ENCODE results near the gene ETDC.
"Not testable (repeated sequence)": the region's sequence is repeated elsewhere in the genome, so short reads cannot be mapped to it uniquely, and the experiment has no call there.

The ETDC gene

GRCh38 chrX:135309430-135309923, at the start of gene ETDC:
Gene ETDC (plus strand): TSS chrX:135309480. CDS start chrX:135309480, 0 bp downstream.
- no peak for DNase-seq (ENCODE audit: low read depth in 4 of 4, low spot score in 1 of 4)

DNA sequence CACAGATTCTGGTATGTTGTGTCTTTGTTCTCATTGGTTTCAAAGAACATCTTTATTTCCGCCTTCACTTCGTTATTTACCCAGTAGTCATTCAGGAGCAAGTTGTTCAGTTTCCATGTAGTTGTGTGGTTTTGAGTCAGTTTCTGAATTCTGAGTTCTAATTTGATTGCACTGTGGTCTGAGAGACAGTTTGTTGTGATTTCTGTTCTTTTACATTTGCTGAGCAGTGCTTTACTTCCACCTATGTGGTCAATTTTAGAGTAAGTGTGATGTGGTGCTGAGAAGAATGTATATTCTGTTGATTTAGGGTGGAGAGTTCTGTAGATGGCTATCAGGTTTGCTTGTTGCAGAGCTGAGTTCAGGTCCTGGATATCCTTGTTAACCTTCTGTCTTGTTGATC, 48.3 kb upstream of the ETDC start:
- DNase-seq (ENCODE audit: low read depth in 4 of 4, low spot score in 1 of 4), result not testable (repeated sequence)

GRCh38 chrX:135263376-135263775, 45.9 kb upstream of the ETDC start:
- DNase-seq (ENCODE audit: low read depth in 4 of 4, low spot score in 1 of 4), result not testable (repeated sequence)

- no peak for DNase-seq (ENCODE audit: low read depth in 4 of 4, low spot score in 1 of 4)
Observed at GRCh38 chrX:135264206-135264605, 45.1 kb upstream of the ETDC start.

DNA sequence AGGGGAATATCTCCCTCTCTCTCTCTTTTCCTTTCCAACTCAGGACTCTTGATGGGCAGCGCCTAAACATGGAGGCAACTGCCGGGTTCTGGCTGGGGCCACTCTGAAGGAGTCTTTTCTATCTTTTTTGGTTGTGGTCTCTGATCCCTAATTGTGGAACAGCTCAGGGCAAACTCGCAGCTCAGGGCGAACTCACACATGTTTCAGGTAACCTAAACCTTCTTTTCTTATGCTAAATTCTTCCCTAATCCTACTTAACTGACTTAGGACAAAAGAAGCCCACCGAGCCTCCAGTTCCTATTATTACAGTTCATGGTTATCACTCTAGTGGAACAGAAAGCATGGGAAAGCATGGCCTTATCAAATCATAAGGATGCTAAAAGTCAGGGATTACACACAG, 36.1 kb upstream of the ETDC start:
- no peak for DNase-seq (ENCODE audit: low read depth in 4 of 4, low spot score in 1 of 4)

DNA sequence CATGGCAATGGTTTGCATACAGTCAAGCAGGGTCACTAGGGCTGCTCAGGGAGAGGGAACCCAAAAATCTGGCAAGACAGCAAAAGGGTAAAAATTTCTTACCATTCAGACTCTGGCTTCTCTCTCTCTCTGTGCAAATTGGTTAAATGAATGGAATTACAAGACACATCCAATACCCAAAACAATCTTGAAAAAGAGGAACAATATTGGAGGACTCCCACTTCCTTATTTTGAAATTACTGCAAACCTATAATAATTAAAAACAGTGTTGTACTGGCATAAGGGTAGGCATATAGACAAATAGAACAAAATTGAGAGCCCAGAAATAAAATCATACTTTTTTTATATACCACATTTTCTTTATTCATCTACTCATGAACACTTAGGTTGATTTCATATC, 33.3 kb upstream of the ETDC start:
- no peak for DNase-seq (ENCODE audit: low read depth in 4 of 4, low spot score in 1 of 4)

DNA sequence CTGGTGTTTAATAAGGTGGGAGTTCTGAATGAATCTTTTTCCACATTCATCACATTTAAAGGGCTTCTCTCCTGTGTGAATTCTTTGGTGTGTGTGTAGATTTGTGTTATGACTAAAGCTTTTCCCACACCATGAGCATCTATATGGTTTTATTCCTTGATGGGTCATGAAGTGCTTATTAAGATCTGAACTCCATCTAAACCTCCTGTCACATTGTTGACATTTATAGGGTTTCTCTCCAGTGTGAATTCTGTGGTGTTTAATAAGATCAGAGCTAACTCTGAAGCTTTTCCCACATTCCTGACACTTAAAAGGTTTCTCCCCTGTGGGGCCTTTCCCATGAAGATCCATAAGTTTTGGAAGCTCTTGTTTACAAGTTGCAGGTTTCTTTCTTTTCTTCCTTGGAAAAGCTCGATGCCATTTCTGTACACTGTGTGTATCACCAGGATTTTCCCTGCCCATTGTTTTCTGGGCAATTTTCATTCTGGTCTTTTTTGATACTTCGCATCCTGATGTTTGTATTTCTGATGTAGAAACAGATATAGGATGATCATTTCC, 21.9 kb upstream of the ETDC start:
- DNase-seq (ENCODE audit: low read depth in 4 of 4, low spot score in 1 of 4), result no peak

DNA sequence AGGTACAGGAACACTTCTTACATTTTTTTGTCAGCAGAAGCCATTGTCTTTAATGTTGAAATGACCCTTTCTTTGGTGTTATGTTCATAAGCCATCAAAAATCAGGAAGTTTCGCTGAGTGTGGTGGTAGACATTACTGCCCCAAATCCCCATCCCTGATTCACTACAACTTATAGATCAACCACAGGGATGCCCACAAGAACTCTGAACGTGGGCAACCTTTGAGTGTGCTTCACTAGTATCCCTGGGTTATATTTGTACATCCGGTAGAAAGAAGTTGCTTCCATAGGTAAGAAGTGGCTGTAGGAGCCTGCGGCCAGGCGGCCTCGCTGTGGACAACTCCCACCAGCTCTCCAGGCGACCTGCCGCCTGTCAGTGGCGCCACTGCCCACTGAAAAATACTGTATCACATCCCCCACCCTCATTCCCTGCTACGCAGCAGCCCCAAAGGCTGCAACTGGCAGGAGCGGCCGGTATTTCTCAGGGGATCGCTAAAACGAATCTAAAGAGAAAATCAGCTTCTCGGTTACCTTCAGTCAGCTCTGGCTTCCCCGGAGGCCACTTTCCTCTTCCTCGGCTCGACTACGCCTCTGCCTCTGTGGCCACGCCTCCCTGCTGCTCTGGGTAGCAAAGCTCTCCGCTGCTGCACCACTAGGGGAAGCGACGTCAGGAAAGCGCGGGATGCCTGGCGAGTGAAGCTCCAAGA, 13.9 kb upstream of the ETDC start:
- peak; percentile 17 to 48 (median 30) for DNase-seq (ENCODE audit: low read depth in 4 of 4, low spot score in 1 of 4)

DNA sequence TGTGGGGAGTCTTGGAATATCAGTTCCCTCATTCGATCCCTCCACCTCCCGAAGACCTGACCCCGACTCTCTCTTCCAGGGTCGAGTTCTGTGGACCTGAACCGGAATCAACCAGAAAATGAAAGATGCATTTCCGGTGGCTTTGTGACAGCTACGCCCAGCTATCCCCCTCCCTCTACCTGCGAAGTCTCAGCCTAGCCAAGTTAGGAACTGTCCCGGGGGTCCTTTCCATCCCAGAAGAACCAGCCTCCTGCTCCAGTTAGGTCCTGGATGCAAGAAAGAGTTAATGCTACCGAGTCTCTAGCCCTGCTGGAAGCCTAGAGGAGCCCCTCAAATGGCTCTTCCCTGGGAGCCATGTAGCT, 13.4 kb upstream of the ETDC start:
- DNase-seq (ENCODE audit: low read depth in 4 of 4, low spot score in 1 of 4), result no peak

- DNase-seq (ENCODE audit: low read depth in 4 of 4, low spot score in 1 of 4), result no peak
Observed at GRCh38 chrX:135302269-135302873, 6.9 kb upstream of the ETDC start.

DNA sequence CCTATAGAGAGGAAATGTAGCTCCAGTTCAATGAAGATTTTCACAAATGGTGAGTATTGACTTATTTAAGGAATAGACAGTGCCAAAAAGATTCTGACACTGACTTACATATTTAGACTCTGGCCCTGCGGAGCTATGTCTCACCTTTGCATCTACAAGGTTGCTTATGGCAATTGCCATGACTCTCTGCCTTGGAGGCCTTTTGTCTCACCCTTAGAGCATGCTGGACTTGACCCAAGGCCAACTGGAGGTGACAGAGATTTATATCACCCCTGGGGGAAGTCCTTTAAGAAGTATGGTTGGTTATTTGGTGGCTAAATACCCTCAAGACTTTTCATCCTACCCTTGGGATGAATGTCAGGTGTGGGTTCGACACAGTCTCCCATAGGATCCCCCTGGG, 4.5 kb upstream of the ETDC start:
- DNase-seq (ENCODE audit: low read depth in 4 of 4, low spot score in 1 of 4), result no peak

DNA sequence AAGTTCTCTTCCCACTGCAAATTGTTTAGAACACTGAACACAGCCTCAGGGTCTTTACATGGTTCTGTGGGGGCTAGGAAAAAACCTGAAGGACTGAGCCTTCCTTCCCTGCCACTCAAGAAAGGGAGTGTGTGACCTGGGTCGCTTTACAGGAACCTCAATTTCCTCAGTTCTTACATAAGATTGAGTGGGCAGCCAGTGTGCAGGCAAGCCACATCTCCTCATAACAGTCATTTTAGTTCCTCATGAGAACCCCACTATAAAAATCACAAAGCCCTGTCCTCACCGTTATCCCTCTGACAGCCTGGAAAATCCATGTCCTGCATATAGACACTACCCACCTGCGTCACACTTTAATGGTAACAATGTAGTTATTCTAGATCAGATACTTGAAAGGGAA, 2.1 kb upstream of the ETDC start:
- no peak for DNase-seq (ENCODE audit: low read depth in 4 of 4, low spot score in 1 of 4)

GRCh38 chrX:135308345-135308855, 880 bp upstream of the ETDC start:
- no peak for DNase-seq (ENCODE audit: low read depth in 4 of 4, low spot score in 1 of 4)

- DNase-seq (ENCODE audit: low read depth in 4 of 4, low spot score in 1 of 4), result no peak
Observed at GRCh38 chrX:135315864-135316263, 6.6 kb downstream of the ETDC start.

DNA sequence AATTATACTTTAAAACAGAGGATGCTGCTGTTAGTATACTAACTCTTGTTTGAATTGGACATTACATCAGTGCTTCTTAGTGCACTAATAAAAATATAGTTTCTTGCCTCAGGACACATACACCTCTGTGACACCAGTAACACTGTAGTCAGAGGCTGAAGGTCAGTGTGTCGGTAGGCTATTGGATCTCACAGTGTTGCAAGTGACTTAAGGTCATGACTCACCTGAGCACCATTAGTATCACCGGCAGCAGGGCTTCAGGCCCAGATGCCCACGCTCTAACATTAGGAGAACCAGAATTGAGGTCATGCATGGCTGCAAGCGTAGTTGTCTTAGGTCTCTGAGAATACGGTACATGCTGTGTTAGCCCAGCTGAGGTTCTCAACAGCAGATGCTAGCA, 15.2 kb downstream of the ETDC start:
- DNase-seq (ENCODE audit: low read depth in 4 of 4, low spot score in 1 of 4), result no peak

DNA sequence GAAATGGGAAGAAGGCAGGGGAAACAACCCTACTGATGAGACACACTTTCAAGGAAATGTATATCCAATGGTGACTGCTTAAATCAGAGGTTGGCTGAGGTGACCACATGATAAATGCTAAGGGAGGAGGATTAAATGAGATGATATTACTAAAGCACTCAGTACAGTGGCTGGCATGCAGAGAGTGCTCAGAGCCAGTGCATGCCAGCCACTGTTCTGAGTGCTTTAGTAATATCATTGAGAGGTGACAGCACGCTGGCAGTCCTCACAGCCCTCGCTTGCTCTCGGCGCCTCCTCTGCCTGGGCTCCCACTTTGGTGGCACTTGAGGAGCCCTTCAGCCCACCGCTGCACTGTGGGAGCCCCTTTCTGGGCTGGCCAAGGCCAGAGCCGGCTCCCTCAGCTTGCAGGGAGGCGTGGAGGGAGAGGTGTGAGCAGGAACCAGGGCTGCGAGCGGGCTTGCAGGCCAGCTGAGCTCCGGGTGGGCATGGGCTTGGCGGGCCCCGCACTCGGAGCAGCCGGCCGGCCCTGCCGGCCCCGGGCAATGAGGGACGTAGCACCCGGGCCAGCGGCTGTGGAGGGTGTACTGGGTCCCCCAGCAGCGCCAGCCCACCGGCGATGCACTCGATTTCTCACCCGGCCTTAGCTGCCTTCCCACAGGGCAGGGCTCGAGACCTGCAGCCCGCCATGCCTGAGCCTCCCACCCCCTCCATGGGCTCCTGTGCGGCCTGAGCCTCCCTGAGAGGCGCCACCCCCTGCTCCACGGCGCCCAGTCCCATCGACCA, 15.9 kb downstream of the ETDC start:
- DNase-seq (ENCODE audit: low read depth in 4 of 4, low spot score in 1 of 4), result not testable (repeated sequence)

DNA sequence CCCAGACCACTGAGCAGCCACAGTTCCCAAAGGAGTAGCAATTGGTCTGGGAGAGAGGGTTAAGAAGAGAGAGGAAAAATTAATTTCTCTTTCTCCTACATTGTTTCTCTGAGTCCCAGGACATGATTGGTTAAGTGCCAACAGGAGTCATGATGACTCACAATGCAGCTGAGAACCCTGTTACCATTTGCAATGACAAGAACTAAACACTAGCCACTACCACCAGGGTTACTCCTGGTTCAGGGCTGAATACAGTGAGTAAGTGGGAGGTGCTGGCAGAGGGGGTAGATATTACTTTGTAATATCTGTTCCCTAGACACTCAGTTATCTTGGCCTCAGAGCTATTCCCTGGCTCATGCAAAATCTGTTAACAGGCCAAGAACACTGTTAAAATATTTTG, 18.0 kb downstream of the ETDC start:
- DNase-seq (ENCODE audit: low read depth in 4 of 4, low spot score in 1 of 4), result no peak

DNA sequence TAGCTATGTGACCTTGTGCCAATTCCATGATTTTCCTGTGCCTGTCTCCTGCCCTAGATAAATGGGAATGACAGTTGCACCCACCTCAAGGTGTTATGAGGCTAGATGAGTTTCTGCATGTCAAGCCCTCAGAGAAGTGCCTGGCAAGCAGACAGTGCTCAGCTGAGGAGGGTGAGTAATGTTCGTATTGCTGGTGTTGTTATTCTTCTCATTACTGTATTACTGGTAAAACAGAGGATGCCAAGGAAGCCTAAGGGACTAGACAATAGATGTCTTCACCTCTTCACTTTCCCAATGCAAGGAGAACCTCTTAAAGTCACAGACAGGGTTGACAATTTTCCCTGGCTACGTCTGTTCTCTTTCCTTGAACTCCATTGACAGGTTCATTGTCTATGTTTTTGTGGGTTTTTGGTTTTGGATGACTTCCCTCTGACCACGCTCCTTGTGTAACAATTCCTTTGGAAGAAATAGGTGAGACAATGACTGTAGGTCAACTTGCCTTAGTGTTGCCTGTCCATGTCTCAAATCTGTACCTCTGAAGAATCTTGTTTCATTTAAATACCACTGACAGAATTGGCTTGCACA, 19.2 kb downstream of the ETDC start:
- DNase-seq (ENCODE audit: low read depth in 4 of 4, low spot score in 1 of 4), result no peak

- no peak for DNase-seq (ENCODE audit: low read depth in 4 of 4, low spot score in 1 of 4)
Observed at GRCh38 chrX:135330706-135331105, 21.4 kb downstream of the ETDC start.

DNA sequence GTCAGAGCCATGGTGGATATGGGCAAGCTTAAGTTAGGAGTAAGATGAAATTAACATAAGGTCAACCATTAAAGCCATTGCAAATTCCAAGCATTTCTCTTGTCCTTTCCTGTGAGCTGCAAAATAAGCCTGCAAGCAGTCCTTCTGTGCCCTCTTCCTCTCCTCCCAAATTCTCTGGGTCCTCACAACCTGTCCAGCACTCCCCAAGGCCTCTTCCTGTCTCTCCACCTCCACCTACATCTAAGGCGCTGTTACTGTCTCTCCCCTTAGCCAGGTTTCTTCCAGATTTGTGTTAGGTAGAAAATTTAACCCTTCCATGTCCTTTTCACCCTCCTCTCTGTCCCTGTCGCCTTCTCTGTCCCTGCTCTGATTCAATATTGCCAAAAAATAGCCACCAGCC, 22.2 kb downstream of the ETDC start:
- DNase-seq (ENCODE audit: low read depth in 4 of 4, low spot score in 1 of 4), result no peak

DNA sequence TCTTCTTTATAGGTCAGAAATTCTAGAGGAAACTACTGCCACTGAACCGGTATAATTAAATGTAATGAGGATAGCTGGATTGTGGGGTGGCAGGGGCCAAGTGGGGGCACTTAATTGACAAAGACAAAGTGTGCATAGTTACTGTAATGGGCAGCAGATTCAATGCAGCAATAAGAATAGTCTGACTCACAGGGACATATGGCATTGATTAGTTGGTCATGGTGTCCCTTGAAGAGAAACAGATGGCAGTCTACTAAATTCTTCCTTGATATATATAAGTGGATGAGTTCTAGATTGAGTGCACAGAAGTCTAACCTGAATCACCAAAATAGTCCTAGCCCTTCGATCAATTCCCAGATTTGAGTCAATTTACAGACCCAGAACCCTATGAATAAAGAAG, 31.6 kb downstream of the ETDC start:
- no peak for DNase-seq (ENCODE audit: low read depth in 4 of 4, low spot score in 1 of 4)

All from stimulated activated CD4-positive, alpha-beta T cell treated with anti-CD3 and anti-CD28 coated beads, Interleukin-1b, Interleukin-23, amount 100 ng/mL, for 24 hours (primary cell).